SW480 (cell line): ENCODE data around the gene S100Z.

Experiments used
- DNase-seq: peaks from one replicate; pipeline ENCODE4 v3.0.0-alpha.2; 2016; ENCODE audit warnings: low spot score

S100Z gene

DNA sequence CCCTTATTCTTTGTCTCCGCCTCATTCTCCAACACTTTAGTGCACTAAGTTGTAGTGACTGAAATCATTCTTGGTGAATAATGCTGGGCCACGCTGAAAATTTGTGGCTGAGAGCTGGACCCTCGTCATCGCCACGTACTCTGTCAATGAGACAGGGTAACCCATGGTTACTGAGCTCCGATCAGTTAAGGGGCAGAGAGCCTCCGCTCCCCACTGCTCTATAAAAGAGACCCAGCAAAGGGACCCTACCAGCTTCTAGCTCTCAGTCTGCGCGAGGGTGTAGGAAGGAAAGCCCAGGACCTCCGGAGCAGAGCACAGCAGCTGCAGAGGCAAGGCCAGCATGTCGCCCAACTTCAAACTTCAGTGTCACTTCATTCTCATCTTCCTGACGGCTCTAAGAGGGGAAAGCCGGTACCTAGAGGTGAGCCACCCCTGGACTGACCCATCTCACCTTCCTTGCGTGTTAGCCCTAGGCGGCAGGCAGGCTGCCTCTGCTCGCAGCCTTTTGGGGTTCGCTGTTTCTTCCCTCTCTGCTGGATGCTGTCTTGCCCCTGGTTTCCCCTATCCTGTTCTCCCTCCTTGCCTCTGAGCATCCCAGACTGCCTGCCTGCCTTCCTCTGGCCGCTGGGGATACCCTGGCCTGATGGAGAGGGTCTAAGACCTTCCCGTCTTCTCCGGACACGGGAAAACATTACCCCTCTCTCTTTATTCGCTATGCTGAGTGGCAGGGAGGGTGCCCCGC is 103.2 kb downstream of the S100Z start, which contains the start of gene CRHBP:
Gene CRHBP, plus strand, starts transcription at position 251 of the 742 bp plus-strand sequence. Its CDS starts 90 bp downstream, at position 341.
- DNase-seq = no peak

DNA sequence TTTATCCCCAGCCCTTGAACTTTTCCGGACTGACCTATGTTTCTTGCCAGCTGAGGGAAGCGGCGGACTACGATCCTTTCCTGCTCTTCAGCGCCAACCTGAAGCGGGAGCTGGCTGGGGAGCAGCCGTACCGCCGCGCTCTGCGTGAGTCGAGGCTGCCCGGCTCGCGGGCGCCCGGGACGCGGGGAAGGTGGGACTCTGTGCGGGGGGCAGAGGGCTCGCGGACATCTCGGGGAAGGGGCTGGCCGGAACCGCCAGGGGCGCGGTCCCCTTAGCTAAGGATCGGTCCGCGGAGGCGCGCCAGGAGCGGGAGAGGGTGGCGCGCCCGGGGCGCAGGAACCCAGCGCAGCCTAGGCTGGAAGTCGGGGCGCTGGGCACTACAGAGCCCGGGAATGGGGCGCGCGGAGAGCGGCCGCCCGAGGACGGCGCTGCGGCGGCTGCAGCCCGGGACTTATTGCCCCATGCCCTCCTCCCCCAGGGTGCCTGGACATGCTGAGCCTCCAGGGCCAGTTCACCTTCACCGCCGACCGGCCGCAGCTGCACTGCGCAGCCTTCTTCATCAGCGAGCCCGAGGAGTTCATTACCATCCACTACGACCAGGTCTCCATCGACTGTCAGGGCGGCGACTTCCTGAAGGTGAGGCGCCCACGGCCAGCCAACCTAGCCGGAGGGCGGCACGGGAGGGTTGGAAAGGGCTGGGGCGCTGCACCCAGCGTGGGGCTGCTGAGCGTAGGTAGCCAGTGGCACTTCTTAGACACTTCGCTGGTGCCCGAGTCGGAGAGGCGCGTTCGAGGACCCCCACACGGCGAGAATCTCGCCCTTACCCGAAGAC is 104.0 kb downstream of the S100Z start:
- no peak for DNase-seq

DNA sequence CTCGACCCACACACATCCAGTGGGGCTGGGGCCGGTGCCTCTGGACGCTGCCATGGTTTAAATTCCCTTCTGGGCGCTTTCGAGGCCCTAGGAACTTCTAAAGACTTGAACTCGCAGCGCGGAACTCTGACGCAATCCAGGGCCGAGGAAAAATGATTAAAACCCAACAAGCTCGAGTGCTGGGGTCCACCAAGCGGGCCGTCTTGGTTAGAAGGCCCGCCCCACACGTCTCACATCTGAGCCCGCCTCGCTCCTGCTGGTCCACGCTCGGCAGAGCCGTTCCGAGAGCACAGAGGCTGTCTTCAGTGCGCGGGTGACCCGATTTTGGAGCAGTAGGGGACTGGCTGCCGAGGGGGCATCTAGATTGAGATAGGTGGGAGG is 104.6 kb downstream of the S100Z start:
- DNase-seq = no peak

DNA sequence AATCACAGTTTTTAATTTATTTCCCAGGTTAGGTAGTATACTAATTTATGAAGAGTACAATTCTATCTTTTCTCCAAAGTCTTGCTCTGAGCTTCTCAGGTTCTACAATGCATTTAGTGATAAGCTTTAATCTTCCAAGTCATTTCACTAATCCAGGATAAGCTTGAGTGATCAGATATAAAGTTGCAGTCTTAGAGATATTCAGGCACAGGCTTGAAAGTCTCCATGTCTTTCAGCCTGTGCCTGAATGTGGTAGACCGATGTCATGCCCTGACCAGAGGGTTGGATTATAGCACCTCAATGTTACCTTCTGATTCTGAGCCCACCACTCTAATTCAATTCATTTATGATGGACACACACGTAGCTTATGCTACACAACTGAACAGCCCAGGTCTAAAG is 106.2 kb downstream of the S100Z start:
- DNase-seq = no peak

DNA sequence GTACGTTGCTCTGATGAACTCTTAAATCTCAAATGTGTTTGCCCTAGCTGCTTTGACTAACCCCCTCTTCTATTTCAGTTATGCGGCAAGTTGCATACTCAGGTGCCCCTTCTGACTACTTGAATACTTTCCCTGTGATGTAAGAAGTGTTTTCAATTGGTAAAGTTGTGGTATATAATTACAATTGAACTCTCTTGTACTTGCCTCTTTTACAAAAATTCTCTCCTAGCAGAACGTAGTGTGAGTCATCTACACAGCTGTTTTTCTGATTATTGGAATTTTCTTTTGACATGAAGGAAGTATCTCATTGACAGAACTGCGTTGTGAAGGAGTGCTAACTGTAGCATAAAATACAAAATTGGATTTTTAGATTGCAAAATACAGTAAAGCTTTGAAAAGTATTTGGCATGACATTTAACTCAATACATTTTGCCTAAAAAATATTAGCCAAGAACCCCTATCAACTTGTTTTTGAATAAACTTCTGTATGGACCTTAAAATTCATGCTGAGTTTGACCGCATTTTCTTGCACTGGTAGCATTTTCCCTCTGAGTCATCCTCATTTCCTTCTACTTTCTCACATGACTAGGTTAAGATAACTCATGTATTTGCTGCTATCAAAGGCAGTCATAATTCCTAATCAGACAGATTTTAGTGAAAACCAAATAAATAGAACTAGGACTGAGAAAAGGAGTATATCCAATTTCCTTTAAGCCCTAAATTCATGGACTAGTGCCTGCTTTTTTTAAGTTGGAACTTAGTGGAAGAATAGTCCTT is 109.4 kb downstream of the S100Z start:
- no peak for DNase-seq

DNA sequence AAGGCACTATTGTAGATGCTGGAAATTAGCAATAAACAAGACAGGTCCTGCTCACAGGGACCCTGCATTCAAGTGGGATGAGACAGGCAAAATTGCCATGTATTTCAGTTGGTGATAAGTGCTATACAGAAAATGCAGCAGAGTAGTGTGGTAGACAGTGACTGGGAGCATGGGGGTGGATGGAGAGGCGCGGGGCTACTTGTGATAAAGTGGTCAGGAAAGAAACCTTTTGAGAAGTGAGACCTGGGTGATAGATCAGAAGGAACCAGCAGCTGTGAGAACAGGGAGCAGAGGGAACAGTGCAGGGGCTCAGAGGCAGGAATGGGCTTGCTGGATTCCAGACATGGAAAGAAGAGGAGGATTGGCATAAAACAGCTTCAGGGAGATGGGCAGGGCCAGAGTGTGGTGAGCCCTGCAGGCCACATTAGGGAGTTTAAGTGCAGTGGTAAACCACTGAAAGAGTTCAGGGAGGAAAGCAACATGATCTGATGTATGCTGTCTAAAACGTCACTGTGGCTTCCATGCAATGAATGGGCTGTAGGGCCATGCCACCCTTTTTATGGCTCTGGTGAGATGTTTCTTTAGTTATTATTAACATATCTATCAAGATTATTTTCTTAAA is 110.3 kb downstream of the S100Z start:
- DNase-seq = peak; percentile 80

DNA sequence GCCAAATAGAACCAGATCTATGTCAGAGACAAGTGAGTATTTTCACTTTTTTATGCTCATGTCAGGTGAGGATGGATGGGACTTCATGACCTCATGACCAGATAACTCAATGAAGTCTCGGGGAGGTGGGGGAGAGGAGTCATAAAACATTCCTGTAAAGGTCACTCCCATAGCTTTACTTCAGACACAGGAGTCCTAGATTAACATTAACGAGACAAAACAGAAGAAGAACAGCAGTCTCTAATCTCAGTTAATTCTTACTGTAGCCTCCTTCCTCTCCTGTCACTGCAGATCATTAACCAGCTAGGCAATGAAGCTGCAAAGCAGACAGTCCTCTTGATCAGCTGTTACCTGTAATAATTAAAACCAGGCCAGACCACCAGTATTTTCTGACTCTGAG is 114.2 kb downstream of the S100Z start:
- no peak for DNase-seq
